ENCODE results near the gene NEXMIF. TPM values are rescaled to one million over a fixed set of nuclear protein-coding genes. Genes with fewer than 3 reads are reported as not detected.
"Not testable (repeated sequence)": the region's sequence is repeated elsewhere in the genome, so short reads cannot be mapped to it uniquely, and the experiment has no call there.

NEXMIF gene
- polyA plus RNA-seq, 1 donor (not counting 4 experiments of a cell fraction or from before 2014, with no cell fraction given) = under 0.01 TPM

- FAIRE-seq = no peak
- dilution Hi-C loops (cut with MboI; ENCODE audit: extremely low pct_ligation_motif_present, low sequenced_read_pairs) = no loop called here
- H2AFZ ChIP-seq (ENCODE audit: control insufficient read depth, low read length) = no peak overlapping the region
- no peaks in the 10 kb centered on the region for H3K79me2 ChIP-seq (ENCODE audit: control insufficient read depth, insufficient read depth, low read length)
- H3K4me3 ChIP-seq (ENCODE audit: control insufficient read depth in 2 of 3, extremely low read depth in 1 of 3, insufficient read depth in 2 of 3, low read depth in 1 of 3, low read length in 3 of 3) = no peak overlapping the region
- no peaks in the 10 kb centered on the region for H3K9me1 ChIP-seq (ENCODE audit: control insufficient read depth, extremely low read depth, insufficient read depth, low read length)
- no peak overlapping the region for H3K4me2 ChIP-seq (ENCODE audit: control insufficient read depth, extremely low read depth, insufficient read depth, low read depth, low read length)
- no peak overlapping the region for H3K27ac ChIP-seq (ENCODE audit: control insufficient read depth, insufficient read depth, low read length)
- no peak for TF ChIP-seq EZH2 (IDR thresholded peaks at IDR 0.05; ENCODE audit: low read length)
- TF ChIP-seq CTCF (optimal IDR thresholded peaks at IDR 0.05 in 1 of 3, IDR thresholded peaks at IDR 0.05 in 1 of 3, conservative IDR thresholded peaks at IDR 0.05 in 1 of 3; ENCODE audit: extremely low read depth in 1 of 3, insufficient read depth in 2 of 3, low read length in 3 of 3) = no peak
- no peaks in the 10 kb centered on the region for H3K27me3 ChIP-seq (ENCODE audit: control insufficient read depth, extremely low read depth, insufficient read depth, low read length)
- H4K20me1 ChIP-seq (ENCODE audit: control insufficient read depth, extremely low read depth, insufficient read depth, low read length) = no peaks in the 10 kb centered on the region
- no peak overlapping the region for H3K9ac ChIP-seq (ENCODE audit: control insufficient read depth, extremely low read depth, insufficient read depth, low read length)
- H3K4me1 ChIP-seq (ENCODE audit: control insufficient read depth, extremely low read depth, insufficient read depth, low read length) = no peaks in the 10 kb centered on the region
- H3K9me3 ChIP-seq (ENCODE audit: control insufficient read depth, low read depth, low read length) = no peaks in the 10 kb centered on the region
- no peaks in the 10 kb centered on the region for H3K36me3 ChIP-seq (ENCODE audit: control insufficient read depth in 2 of 2, extremely low read depth in 1 of 2, insufficient read depth in 2 of 2, low read length in 2 of 2)
- DNase-seq (ENCODE audit: low read depth, low spot score) = no peak
These were observed 34.4 kb downstream of the NEXMIF start for GRCh38 chrX:74890676-74891430.

- H3K4me3 ChIP-seq (ENCODE audit: control insufficient read depth in 2 of 3, extremely low read depth in 1 of 3, insufficient read depth in 2 of 3, low read depth in 1 of 3, low read length in 3 of 3); H3K9ac ChIP-seq (ENCODE audit: control insufficient read depth, extremely low read depth, insufficient read depth, low read length); H3K27me3 ChIP-seq (ENCODE audit: control insufficient read depth, extremely low read depth, insufficient read depth, low read length); H3K27ac ChIP-seq (ENCODE audit: control insufficient read depth, insufficient read depth, low read length); H2AFZ ChIP-seq (ENCODE audit: control insufficient read depth, low read length); DNase-seq (ENCODE audit: low read depth, low spot score); H3K9me1 ChIP-seq (ENCODE audit: control insufficient read depth, extremely low read depth, insufficient read depth, low read length); H3K4me2 ChIP-seq (ENCODE audit: control insufficient read depth, extremely low read depth, insufficient read depth, low read depth, low read length); H3K4me1 ChIP-seq (ENCODE audit: control insufficient read depth, extremely low read depth, insufficient read depth, low read length); H3K79me2 ChIP-seq (ENCODE audit: control insufficient read depth, insufficient read depth, low read length); H4K20me1 ChIP-seq (ENCODE audit: control insufficient read depth, extremely low read depth, insufficient read depth, low read length); FAIRE-seq; H3K36me3 ChIP-seq (ENCODE audit: control insufficient read depth in 2 of 2, extremely low read depth in 1 of 2, insufficient read depth in 2 of 2, low read length in 2 of 2); H3K9me3 ChIP-seq (ENCODE audit: control insufficient read depth, low read depth, low read length); dilution Hi-C loops (cut with MboI; ENCODE audit: extremely low pct_ligation_motif_present, low sequenced_read_pairs): not testable (repeated sequence)
These were observed 42.9 kb downstream of the NEXMIF start for GRCh38 chrX:74882383-74882782.

GRCh38 chrX:74865725-74866124 lies 59.5 kb downstream of the NEXMIF start:
- no peaks in the 10 kb centered on the region for H4K20me1 ChIP-seq (ENCODE audit: control insufficient read depth, extremely low read depth, insufficient read depth, low read length)
- no peaks in the 10 kb centered on the region for H3K36me3 ChIP-seq (ENCODE audit: control insufficient read depth in 2 of 2, extremely low read depth in 1 of 2, insufficient read depth in 2 of 2, low read length in 2 of 2)
- no peak overlapping the region for H3K9ac ChIP-seq (ENCODE audit: control insufficient read depth, extremely low read depth, insufficient read depth, low read length)
- DNase-seq (ENCODE audit: low read depth, low spot score) (no peak), FAIRE-seq (no peak)
- peaks cover 3% of the 10 kb centered on the region for H3K9me3 ChIP-seq (ENCODE audit: control insufficient read depth, low read depth, low read length)
- H3K79me2 ChIP-seq (ENCODE audit: control insufficient read depth, insufficient read depth, low read length) = no peaks in the 10 kb centered on the region
- no peak overlapping the region for H3K4me2 ChIP-seq (ENCODE audit: control insufficient read depth, extremely low read depth, insufficient read depth, low read depth, low read length)
- H3K4me1 ChIP-seq (ENCODE audit: control insufficient read depth, extremely low read depth, insufficient read depth, low read length) = no peaks in the 10 kb centered on the region
- no peak overlapping the region for H3K27ac ChIP-seq (ENCODE audit: control insufficient read depth, insufficient read depth, low read length)
- no peaks in the 10 kb centered on the region for H3K27me3 ChIP-seq (ENCODE audit: control insufficient read depth, extremely low read depth, insufficient read depth, low read length)
- no peaks in the 10 kb centered on the region for H3K9me1 ChIP-seq (ENCODE audit: control insufficient read depth, extremely low read depth, insufficient read depth, low read length)
- H2AFZ ChIP-seq (ENCODE audit: control insufficient read depth, low read length) = no peak overlapping the region
- dilution Hi-C loops (cut with MboI; ENCODE audit: extremely low pct_ligation_motif_present, low sequenced_read_pairs) = no loop called here
- TF ChIP-seq CTCF (optimal IDR thresholded peaks at IDR 0.05 in 1 of 3, IDR thresholded peaks at IDR 0.05 in 1 of 3, conservative IDR thresholded peaks at IDR 0.05 in 1 of 3; ENCODE audit: extremely low read depth in 1 of 3, insufficient read depth in 2 of 3, low read length in 3 of 3) (no peak), EZH2 (IDR thresholded peaks at IDR 0.05; ENCODE audit: low read length) (no peak)
- no peak overlapping the region for H3K4me3 ChIP-seq (ENCODE audit: control insufficient read depth in 2 of 3, extremely low read depth in 1 of 3, insufficient read depth in 2 of 3, low read depth in 1 of 3, low read length in 3 of 3)
